GDM1 (cell line): ENCODE measurements around the gene GNRH2.
"Not testable (repeated sequence)": the region's sequence is repeated elsewhere in the genome, so short reads cannot be mapped to it uniquely, and the experiment has no call there.

Experiments
- DNase-seq: peaks from one replicate; lab custom pipeline; 2025; lab: John Stamatoyannopoulos, UW

GNRH2 gene

GRCh38 chr20:3043322-3043721 is at the start of gene GNRH2:
GNRH2 (plus strand) TSS chr20:3043622; CDS start chr20:3044415, 793 bp downstream.
- DNase-seq, result no peak

GRCh38 chr20:2995796-2996195 is 47.6 kb upstream of the GNRH2 start:
- DNase-seq, result no peak

GRCh38 chr20:2998728-2999127 is 44.7 kb upstream of the GNRH2 start:
- DNase-seq, result no peak

GRCh38 chr20:3000852-3001523 is 42.4 kb upstream of the GNRH2 start:
- DNase-seq, result no peak

GRCh38 chr20:3003416-3003815 is 40.0 kb upstream of the GNRH2 start:
- DNase-seq, result no peak

- no peak for DNase-seq
Measured at GRCh38 chr20:3010985-3011723, 32.3 kb upstream of the GNRH2 start.

GRCh38 chr20:3011752-3012151 is 31.7 kb upstream of the GNRH2 start:
- DNase-seq, result no peak

- DNase-seq, result no peak
Measured at GRCh38 chr20:3013771-3014170, 29.7 kb upstream of the GNRH2 start.

GRCh38 chr20:3014179-3014578 is 29.2 kb upstream of the GNRH2 start:
- DNase-seq, result no peak

GRCh38 chr20:3014662-3015061 is 28.8 kb upstream of the GNRH2 start:
- DNase-seq, result no peak

GRCh38 chr20:3015302-3015701 is 28.1 kb upstream of the GNRH2 start:
- not testable (repeated sequence) for DNase-seq

GRCh38 chr20:3021327-3021726 is 22.1 kb upstream of the GNRH2 start:
- DNase-seq, result no peak

- DNase-seq, result no peak
Measured at GRCh38 chr20:3021777-3022176, 21.6 kb upstream of the GNRH2 start.

- not testable (repeated sequence) for DNase-seq
Measured at GRCh38 chr20:3022559-3023490, 20.6 kb upstream of the GNRH2 start.

- no peak for DNase-seq
Measured at GRCh38 chr20:3027987-3028386, 15.4 kb upstream of the GNRH2 start.

GRCh38 chr20:3031524-3032147 is 11.8 kb upstream of the GNRH2 start:
- no peak for DNase-seq

- DNase-seq, result no peak
Measured at GRCh38 chr20:3032624-3033023, 10.8 kb upstream of the GNRH2 start.

GRCh38 chr20:3037654-3038053 is 5.8 kb upstream of the GNRH2 start:
- DNase-seq, result no peak

- no peak for DNase-seq
Measured at GRCh38 chr20:3038454-3038853, 5.0 kb upstream of the GNRH2 start.

- no peak for DNase-seq
Measured at GRCh38 chr20:3039426-3039825, 4.0 kb upstream of the GNRH2 start.

GRCh38 chr20:3040086-3040485 is 3.3 kb upstream of the GNRH2 start:
- no peak for DNase-seq

GRCh38 chr20:3041854-3042409 is 1.5 kb upstream of the GNRH2 start:
- no peak for DNase-seq
